IPS-15b (cell line): ENCODE results near the gene GRIK3.

Source experiments
- H3K27me3 ChIP-seq: one replicate; pipeline ENCODE4 v1.6.1; 2013; ENCODE audit warnings: low read length; ENCODE audit not compliant: control insufficient read depth, insufficient read depth
- H3K36me3 ChIP-seq: one replicate; pipeline ENCODE4 v1.6.1; 2013; ENCODE audit warnings: low read length; ENCODE audit not compliant: control insufficient read depth, insufficient read depth
- H3K4me1 ChIP-seq: one replicate; pipeline ENCODE4 v1.6.1; 2013; ENCODE audit warnings: mild to moderate bottlenecking, low read length; ENCODE audit not compliant: control insufficient read depth, insufficient read depth
- H3K4me3 ChIP-seq: one replicate; pipeline ENCODE4 v1.5.1; 2013; ENCODE audit warnings: low read depth, low read length
- H3K9ac ChIP-seq: one replicate; pipeline ENCODE4 v1.6.1; 2013; ENCODE audit warnings: low read depth, mild to moderate bottlenecking, low read length
- H3K9me3 ChIP-seq: one replicate; pipeline ENCODE4 v1.6.1; 2013; ENCODE audit warnings: mild to moderate bottlenecking, low read length; ENCODE audit not compliant: control insufficient read depth, insufficient read depth

The GRIK3 gene

GRCh38 chr1:36864182-36864822 is 170.0 kb downstream of the GRIK3 start:
- Histone ChIP-seq H3K9me3 (no peaks in the 10 kb centered on the region), H3K36me3 (no peaks in the 10 kb centered on the region), H3K4me3 (no peak overlapping the region), H3K4me1 (no peaks in the 10 kb centered on the region), H3K9ac (no peak overlapping the region), H3K27me3 (no peaks in the 10 kb centered on the region)

GRCh38 chr1:36863500-36863899 is 170.8 kb downstream of the GRIK3 start:
- Histone ChIP-seq H3K9me3 (no peaks in the 10 kb centered on the region), H3K4me3 (no peak overlapping the region), H3K27me3 (no peaks in the 10 kb centered on the region), H3K9ac (no peak overlapping the region), H3K36me3 (no peaks in the 10 kb centered on the region), H3K4me1 (no peaks in the 10 kb centered on the region)

GRCh38 chr1:36863061-36863460 is 171.3 kb downstream of the GRIK3 start:
- H3K36me3 ChIP-seq, result no peaks in the 10 kb centered on the region

GRCh38 chr1:36861375-36861774 is 172.9 kb downstream of the GRIK3 start:
- Histone ChIP-seq H3K4me1 (no peaks in the 10 kb centered on the region), H3K36me3 (no peaks in the 10 kb centered on the region), H3K9me3 (no peaks in the 10 kb centered on the region), H3K4me3 (no peak overlapping the region), H3K27me3 (no peaks in the 10 kb centered on the region), H3K9ac (no peak overlapping the region)

More at GRCh38 chr1:36863061-36863460, 171.3 kb downstream of the GRIK3 start:
- Histone ChIP-seq H3K9ac (no peak overlapping the region), H3K27me3 (no peaks in the 10 kb centered on the region), H3K9me3 (no peaks in the 10 kb centered on the region), H3K4me1 (no peaks in the 10 kb centered on the region), H3K4me3 (no peak overlapping the region)

GRCh38 chr1:36859926-36860325 is 174.4 kb downstream of the GRIK3 start:
- H3K9me3 ChIP-seq, result no peaks in the 10 kb centered on the region
- no peak overlapping the region for H3K9ac ChIP-seq
- H3K4me3 ChIP-seq, result no peak overlapping the region
- H3K36me3 ChIP-seq, result no peaks in the 10 kb centered on the region
- H3K4me1 ChIP-seq, result peaks cover 9% of the 10 kb centered on the region
- H3K27me3 ChIP-seq, result no peaks in the 10 kb centered on the region

GRCh38 chr1:36858981-36859380 is 175.3 kb downstream of the GRIK3 start:
- no peaks in the 10 kb centered on the region for H3K27me3 ChIP-seq
- no peaks in the 10 kb centered on the region for H3K36me3 ChIP-seq
- no peaks in the 10 kb centered on the region for H3K9me3 ChIP-seq
- H3K4me1 ChIP-seq, result peaks cover 10% of the 10 kb centered on the region
- no peak overlapping the region for H3K9ac ChIP-seq
- no peak overlapping the region for H3K4me3 ChIP-seq

GRCh38 chr1:36858553-36858952 is 175.8 kb downstream of the GRIK3 start:
- Histone ChIP-seq H3K4me3 (no peak overlapping the region), H3K27me3 (no peaks in the 10 kb centered on the region), H3K9ac (no peak overlapping the region), H3K4me1 (peaks cover 10% of the 10 kb centered on the region), H3K9me3 (no peaks in the 10 kb centered on the region), H3K36me3 (no peaks in the 10 kb centered on the region)

GRCh38 chr1:36857754-36858153 is 176.6 kb downstream of the GRIK3 start:
- Histone ChIP-seq H3K4me1 (peaks cover 10% of the 10 kb centered on the region), H3K4me3 (no peak overlapping the region), H3K36me3 (no peaks in the 10 kb centered on the region), H3K9me3 (no peaks in the 10 kb centered on the region), H3K27me3 (no peaks in the 10 kb centered on the region), H3K9ac (no peak overlapping the region)

- H3K27me3 ChIP-seq, result no peaks in the 10 kb centered on the region
- H3K36me3 ChIP-seq, result no peaks in the 10 kb centered on the region
- no peak overlapping the region for H3K4me3 ChIP-seq
- peaks cover 10% of the 10 kb centered on the region for H3K4me1 ChIP-seq
- no peaks in the 10 kb centered on the region for H3K9me3 ChIP-seq
- H3K9ac ChIP-seq, result peak overlapping the region; percentile 47
Measured at GRCh38 chr1:36855699-36856494, 178.4 kb downstream of the GRIK3 start.

GRCh38 chr1:36853638-36854037 is 180.7 kb downstream of the GRIK3 start:
- Histone ChIP-seq H3K27me3 (no peaks in the 10 kb centered on the region), H3K4me1 (peaks cover 10% of the 10 kb centered on the region), H3K9me3 (no peaks in the 10 kb centered on the region), H3K9ac (no peak overlapping the region), H3K4me3 (no peak overlapping the region), H3K36me3 (no peaks in the 10 kb centered on the region)

- H3K9ac ChIP-seq, result no peak overlapping the region
Measured at GRCh38 chr1:36852586-36852985, 181.7 kb downstream of the GRIK3 start.

GRCh38 chr1:36851595-36851994 is 182.7 kb downstream of the GRIK3 start:
- Histone ChIP-seq H3K9ac (no peak overlapping the region), H3K27me3 (no peaks in the 10 kb centered on the region), H3K4me1 (peaks cover 26% of the 10 kb centered on the region), H3K36me3 (no peaks in the 10 kb centered on the region), H3K4me3 (no peak overlapping the region), H3K9me3 (no peaks in the 10 kb centered on the region)

More at GRCh38 chr1:36852586-36852985, 181.7 kb downstream of the GRIK3 start:
- H3K27me3 ChIP-seq, result no peaks in the 10 kb centered on the region
- H3K9me3 ChIP-seq, result no peaks in the 10 kb centered on the region
- H3K36me3 ChIP-seq, result no peaks in the 10 kb centered on the region
- peaks cover 17% of the 10 kb centered on the region for H3K4me1 ChIP-seq
- no peak overlapping the region for H3K4me3 ChIP-seq
